Activated CD4-positive, alpha-beta T cell treated with anti-CD3 and anti-CD28 coated beads, Interleukin-2, amount 50 U/mL, for 4 hours (primary cell): ENCODE results near the gene SLC49A3.
"Not testable (repeated sequence)": the region's sequence is repeated elsewhere in the genome, so short reads cannot be mapped to it uniquely, and the experiment has no call there.

Experiments
- DNase-seq, 2 experiments: peaks; one replicate each; pipeline ENCODE4 v3.0.0-alpha.2; 2020

The SLC49A3 gene

DNA sequence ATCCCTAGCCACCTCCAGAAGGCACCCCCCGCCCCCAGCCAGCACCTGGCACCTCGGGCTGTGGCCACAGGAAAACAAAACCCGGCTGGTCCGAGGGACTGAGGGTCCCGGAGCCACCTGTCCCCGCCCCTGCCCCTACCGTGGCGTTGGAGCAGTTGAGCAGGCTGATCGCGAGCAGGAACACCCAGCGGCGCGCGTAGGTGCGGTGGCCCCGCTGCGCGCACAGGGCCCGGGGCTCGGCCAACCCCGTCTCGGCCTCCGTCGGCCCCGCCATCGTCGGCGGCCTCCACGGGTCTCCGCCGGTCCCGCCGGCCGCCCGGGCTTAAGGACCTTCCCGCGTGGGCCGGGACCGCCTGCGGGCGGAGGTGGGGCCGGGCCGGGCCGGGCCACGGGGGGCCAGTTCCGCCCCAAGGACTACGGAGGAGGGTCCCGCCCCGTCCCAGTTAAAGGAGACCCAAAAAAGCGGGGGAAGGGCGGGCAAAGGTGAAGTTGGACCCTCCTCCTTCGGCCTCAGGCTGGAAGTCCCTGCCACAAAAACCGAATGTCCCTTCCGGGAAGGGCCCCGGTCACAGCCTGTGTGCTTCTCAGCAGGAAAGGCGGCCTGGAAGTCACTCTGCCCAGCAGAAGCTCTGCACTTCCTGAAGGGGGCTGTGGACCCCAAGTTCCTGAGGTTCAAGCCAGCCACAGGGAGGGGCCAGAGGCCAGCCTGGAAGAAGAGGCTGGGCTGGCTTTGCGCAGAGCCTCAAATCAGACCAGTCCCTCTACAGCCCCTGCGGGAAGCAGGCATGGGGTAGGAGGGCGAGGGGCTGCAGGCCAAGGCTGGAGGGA, at the start of gene SLC49A3:
TSS of gene SLC49A3 (minus strand) at position 298 of the 828 bp plus-strand sequence. CDS start at position 274, 24 bp downstream.
- no peak for DNase-seq

GRCh38 chr4:736561-736960, 47.6 kb upstream of the SLC49A3 start:
- DNase-seq: not testable (repeated sequence)

DNA sequence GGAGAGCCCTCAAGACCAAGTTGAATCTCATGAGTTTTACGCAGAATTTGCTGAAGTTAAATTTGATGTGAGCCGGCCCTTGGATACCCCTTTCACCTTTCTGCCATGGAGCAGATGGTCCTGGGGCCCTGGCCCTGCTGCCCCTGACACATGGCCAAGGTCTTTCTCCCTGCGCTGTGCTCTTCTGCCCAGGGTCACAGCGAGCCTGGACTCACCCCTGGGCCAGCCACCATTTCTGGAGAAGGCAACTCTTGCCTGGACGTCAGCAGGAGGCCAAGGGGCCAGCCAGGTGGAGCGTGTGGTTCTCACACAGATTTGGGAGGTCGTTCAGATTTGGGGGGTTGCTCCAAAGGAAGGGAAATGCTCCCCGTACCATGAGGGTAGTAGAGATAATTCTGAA, 46.6 kb upstream of the SLC49A3 start:
- no peak for DNase-seq

GRCh38 chr4:734951-735350, 46.0 kb upstream of the SLC49A3 start:
- no peak for DNase-seq

DNA sequence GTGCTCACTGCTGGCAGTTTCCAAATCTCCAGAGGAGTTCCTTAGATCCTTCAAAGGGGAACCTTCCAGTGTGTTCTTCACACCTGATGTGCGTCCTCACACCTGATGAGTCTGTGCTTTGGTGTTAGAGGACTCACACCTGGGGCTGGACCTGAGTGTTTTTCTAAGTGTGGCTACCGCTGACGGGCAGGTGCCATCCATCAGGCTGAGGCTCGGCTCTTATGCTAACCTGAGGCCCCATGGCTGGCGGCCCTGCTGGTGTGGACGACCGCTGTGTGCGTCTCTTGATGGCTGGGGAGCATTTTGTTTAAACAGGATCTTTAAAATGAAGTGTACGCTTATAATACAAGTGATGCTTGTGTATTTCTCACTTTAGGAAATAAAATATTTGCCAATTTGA, 45.1 kb upstream of the SLC49A3 start:
- no peak for DNase-seq

GRCh38 chr4:733631-733980, 44.7 kb upstream of the SLC49A3 start:
- no peak for DNase-seq

DNA sequence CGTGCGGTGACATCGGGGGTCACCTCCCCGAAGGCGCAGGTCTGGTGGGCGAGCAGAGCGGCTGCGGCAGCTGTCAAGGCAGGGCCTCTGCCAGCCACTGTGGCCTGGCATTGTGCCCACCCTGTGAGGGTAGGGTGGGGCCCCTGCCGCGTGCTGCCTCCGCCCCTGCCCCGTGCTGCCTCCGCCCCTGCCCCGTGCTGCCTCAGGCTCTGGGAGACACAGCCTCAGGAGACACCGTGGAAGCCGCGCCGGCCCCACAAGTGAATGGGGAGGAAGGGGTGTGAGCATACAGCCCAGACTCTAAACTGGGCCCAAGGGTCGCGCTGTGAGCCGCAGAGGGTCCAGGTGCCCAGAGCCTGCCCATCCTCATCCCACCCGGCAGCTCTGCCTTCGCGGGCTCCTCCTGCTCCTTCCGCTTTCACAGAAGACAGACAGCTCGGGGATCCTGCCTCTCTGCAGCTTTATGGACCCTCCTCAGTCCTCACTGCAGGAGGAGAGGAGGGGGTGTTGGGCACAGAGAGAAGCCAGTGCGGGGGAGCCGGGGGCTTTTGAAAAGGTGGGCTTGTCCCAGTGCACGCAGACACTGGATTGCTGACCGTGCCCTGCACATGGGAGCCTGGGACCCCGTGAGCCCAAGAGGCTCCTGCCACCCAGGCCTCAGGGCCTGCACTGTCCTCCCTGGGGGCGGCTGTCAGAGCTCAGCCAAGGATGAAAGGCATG, 44.1 kb upstream of the SLC49A3 start:
- DNase-seq: no peak

GRCh38 chr4:732486-732885, 43.5 kb upstream of the SLC49A3 start:
- DNase-seq: no peak

GRCh38 chr4:731954-732353, 43.0 kb upstream of the SLC49A3 start:
- not testable (repeated sequence) for DNase-seq

DNA sequence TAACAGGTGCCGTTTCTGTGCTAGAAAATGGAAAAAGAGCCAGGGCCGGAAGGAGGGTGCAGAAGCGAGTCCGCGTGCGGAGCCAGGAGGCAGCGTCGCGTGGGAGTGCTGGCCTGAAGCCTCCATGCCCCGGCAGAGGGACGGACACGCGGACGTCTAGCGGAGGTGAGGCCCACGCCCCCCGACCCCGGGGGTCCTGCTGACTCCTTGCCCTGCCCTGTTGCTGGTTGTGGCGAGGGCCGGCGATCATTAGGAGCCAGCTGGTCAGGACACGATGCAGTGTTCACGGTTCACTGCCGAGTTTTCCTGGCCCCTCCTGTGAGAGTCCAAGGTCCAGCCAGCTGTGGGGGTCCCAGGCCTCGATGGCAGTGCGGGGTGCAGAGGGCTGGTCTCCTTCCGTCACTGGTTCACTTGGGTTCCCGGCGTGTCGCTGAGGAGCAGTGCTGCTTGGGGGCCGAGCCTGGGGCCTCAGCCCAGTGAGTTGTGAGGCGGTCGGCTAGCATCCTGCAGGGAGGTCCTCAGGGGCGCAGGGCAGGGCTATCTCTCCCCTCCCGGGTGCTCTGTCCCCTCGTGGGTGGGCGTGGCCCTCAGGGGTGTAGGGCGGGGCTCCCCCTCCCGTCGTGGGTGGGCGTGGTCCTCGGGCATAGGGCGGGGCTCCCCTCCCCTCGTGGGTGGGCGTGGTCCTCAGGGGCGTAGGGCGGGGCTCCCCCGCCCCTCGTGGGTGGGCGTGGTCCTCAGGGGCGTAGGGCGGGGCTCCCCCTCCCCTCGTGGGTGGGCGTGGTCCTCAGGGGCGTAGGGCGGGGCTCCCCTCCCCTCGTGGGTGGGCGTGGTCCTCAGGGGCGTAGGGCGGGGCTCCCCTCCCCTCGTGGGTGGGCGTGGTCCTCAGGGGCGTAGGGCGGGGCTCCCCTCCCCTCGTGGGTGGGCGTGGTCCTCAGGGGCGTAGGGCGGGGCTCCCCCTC, 42.3 kb upstream of the SLC49A3 start:
- not testable (repeated sequence) for DNase-seq

- no peak for DNase-seq
These were observed 41.6 kb upstream of the SLC49A3 start for GRCh38 chr4:730511-730910.

DNA sequence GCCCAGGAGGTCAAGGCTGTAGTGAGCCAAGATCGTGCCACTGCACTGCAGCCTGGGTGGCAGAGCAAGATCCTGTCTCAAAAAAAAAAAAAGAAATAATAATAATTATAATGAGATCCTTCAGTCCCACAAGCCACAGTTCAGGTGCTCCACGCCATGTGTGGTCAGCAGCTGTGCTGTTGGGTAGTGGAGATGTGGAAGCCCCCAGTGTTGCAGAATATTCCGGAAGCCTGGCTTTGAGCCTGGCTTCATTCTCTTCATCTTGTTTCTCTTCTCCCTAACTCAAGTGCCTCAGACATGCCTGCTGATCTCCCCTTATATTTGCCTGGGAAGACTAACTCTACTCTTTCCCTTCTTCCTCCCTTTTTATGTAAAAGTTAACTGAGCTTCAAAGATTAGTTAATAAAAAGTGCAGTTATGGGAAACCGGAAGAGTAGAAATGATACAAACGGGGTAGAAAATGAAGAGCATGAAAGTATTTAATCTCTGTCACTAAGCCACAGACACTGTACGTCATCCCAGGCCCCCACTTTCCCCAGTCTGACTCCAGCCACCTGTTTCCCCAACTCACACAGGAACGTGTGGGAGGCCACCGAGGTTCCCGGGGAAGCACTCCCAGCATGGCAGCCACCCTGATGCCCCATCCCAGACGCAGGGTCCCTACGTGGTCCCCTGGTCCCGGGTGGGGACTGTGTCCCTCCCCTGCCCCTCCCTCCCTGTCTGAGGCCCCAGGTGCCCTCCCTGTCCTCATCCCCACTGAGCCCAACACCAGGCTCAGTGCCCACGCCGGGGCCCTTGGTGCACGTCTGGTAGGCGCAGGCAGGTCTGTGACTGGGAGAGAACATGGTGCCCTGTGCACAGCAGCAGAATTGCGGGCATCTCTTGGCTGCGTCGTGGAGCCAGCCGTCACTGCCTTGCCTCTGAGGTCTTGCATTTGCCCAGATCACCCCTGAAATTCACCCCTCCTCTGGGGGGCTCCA, 40.7 kb upstream of the SLC49A3 start:
- DNase-seq: no peak

DNA sequence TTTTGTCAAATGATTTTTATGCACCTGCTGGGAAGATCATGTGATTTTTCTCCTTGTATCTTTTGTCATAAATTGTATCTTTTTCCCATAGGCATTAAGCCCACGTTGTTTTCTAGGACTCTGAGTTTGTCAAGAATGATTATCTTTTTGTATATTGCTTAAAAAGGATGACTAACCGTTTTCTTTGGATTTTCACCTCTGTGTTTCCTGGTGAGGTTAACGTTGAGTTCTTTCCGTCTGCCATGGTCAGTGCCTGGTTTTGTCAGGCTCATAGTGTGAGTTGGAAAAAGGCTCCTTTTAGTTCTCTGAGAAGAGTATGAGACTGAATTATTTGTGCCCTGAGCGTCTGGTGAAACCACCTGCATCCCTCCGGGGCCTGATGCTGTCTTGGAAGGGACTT, 38.6 kb upstream of the SLC49A3 start:
- no peak for DNase-seq

- DNase-seq: no peak
These were observed 37.9 kb upstream of the SLC49A3 start for GRCh38 chr4:726838-727237.

DNA sequence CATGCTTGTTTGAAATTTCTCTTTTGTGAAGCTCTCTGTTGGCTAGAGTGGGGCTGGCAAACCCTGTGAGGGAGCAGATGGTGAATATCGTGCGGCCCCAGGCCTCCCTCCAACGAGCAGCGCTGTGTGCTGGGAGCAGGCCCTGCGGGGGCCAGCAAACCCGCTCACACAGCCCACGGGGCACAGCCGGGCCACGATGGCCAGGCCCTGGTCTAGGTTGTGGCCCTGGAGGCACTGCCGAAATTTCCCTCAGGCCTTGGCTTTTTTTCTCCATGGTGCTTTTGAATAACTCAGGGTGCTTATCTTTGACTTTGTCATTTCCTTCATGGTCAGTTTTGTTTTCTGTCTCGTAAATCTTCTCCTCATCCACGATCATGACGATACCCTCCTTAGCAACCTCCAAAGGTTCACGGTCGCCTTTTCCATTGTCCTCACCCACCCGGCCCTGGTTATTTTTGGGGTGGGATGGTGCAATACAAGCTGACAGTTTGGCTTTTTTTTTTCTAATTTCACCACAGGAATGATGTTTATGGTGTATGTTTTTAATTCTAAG, 37.4 kb upstream of the SLC49A3 start:
- no peak for DNase-seq

DNA sequence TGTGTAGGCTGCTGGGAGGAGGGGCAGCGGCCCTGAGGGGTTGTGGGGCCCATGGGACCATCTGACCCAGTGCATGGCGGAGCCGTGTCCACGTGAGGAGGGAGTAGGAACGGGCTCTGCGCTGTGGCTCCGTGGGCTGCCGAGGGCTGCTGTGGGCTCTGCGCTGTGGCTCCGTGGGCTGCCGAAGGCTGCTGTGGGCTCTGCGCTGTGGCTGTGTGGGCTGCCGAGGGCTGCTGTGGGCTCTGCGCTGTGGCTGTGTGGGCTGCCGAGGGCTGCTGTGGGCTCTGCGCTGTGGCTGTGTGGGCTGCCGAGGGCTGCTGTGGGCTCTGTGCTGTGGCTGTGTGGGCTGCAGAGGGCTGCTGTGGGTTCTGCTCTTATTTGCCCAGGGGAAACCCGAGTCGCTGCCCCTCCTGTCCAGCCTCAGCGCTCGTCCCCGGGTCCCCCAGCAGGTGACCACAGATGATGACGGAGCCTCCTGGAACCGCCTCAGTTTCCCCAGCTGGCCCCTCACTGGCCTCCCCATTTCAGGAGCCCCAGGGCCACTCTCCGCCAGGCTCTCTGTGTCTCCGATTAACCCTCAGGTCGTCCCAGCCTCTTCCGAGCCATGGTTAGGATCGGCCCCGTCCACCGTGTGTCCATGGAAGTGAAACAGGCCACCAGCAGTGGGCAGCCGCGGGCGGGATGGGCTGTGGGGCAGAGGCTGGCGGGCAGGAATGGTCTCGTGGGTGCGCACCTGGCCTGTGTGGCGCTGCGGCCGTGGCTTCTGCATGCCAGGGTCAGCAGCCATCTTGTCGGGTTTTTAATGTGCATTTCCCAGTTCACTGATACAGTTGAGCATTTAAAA, 36.7 kb upstream of the SLC49A3 start:
- no peak for DNase-seq

GRCh38 chr4:723751-724530, 35.0 kb upstream of the SLC49A3 start:
- no peak for DNase-seq

DNA sequence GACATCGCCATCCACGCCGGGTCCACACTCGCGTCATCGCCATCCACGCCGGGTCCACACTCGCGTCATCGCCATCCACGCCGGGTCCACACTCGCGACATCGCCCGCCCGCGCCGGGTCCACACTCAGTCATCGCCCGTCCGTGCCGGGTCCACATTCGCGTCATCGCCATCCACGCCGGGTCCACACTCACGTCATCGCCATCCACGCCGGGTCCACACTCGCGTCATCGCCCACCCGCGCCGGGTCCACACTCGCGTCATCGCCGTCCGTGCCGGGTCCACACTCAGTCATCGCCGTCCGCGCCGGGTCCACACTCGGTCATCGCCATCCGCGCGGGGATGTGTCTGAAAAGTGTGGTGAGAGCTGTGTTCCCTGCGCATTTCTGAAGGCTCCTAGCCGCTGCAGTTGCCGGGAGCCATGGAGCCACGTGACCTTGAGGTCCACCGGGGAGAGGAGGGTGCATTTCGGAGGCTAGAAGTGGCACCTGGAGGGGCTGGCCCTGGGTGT, 34.0 kb upstream of the SLC49A3 start:
- DNase-seq: no peak

- no peak for DNase-seq
These were observed 33.3 kb upstream of the SLC49A3 start for GRCh38 chr4:722169-722725.
